GM23338 (cell line): ENCODE measurements around the gene CYP4F3. TPM values are rescaled to one million over a fixed set of nuclear protein-coding genes. Genes with fewer than 3 reads are reported as not detected.

Source experiments
- ATAC-seq: fragments of 200-7000 bp; cut with Tn5 transposase; 3 replicates; pipeline ENCODE4 v1.9.1; 2020
- DNase-seq: peaks from one replicate; pipeline ENCODE4 v3.0.0-alpha.2; 2015; ENCODE audit warnings: low spot score
- H2AFZ ChIP-seq: fragments of 200-600 bp; sonication (generic); 2 replicates; pipeline ENCODE4 v1.8.0; 2016; ENCODE audit warnings: antibody characterized with exemption, mild to moderate bottlenecking, moderate library complexity
- H3F3A ChIP-seq: fragments of 200-600 bp; sonication (generic); replicated peaks from 2 replicates; pipeline ENCODE4 v1.8.0; 2017; ENCODE audit warnings: antibody characterized with exemption, mixed run types, low read depth
- H3K27ac ChIP-seq: fragments of 200-600 bp; sonication (generic); 2 replicates; pipeline ENCODE4 v1.6.1; 2016; ENCODE audit warnings: low read depth
- H3K27me3 ChIP-seq: fragments of 200-600 bp; sonication (generic); 2 replicates; pipeline ENCODE4 v1.8.0; 2016; ENCODE audit warnings: mild to moderate bottlenecking, mixed run types, moderate library complexity; ENCODE audit not compliant: insufficient read depth
- H3K36me3 ChIP-seq: fragments of 200-600 bp; sonication (generic); 2 replicates; pipeline ENCODE4 v1.8.0; 2016; ENCODE audit warnings: mild to moderate bottlenecking; ENCODE audit not compliant: insufficient read depth
- H3K4me1 ChIP-seq: fragments of 200-600 bp; sonication (generic); 2 replicates; pipeline ENCODE4 v1.8.0; 2016; ENCODE audit warnings: mild to moderate bottlenecking, moderate library complexity; ENCODE audit not compliant: insufficient read depth
- H3K4me2 ChIP-seq: fragments of 200-600 bp; sonication (generic); 2 replicates; pipeline ENCODE4 v1.7.1; 2017; ENCODE audit warnings: mixed run types
- H3K4me3 ChIP-seq: fragments of 200-600 bp; sonication (generic); 2 replicates; pipeline ENCODE4 v1.6.1; 2016; ENCODE audit warnings: mixed run types
- H3K79me2 ChIP-seq: fragments of 200-600 bp; sonication (generic); replicated peaks from 2 replicates; pipeline ENCODE4 v1.8.0; 2017; ENCODE audit warnings: mild to moderate bottlenecking; ENCODE audit not compliant: insufficient read depth
- H3K9me2 ChIP-seq: fragments of 200-600 bp; sonication (generic); 2 replicates; pipeline ENCODE4 v1.8.0; 2017; ENCODE audit not compliant: insufficient read depth
- H4K20me1 ChIP-seq: fragments of 200-600 bp; sonication (generic); replicated peaks from 2 replicates; pipeline ENCODE4 v1.8.0; 2017; ENCODE audit warnings: mild to moderate bottlenecking; ENCODE audit not compliant: insufficient read depth
- H3K27ac Mint-ChIP-seq: 2 replicates; pipeline ENCODE4 v1.8.0; 2020; ENCODE audit warnings: inconsistent platforms, mild to moderate bottlenecking, moderate library complexity, mixed read lengths
- H3K27me3 Mint-ChIP-seq: 3 replicates; pipeline ENCODE4 v1.8.0; 2022; ENCODE audit warnings: low read depth, mild to moderate bottlenecking, moderate library complexity, mixed read lengths, inconsistent platforms; ENCODE audit not compliant: insufficient read depth, poor library complexity
- H3K36me3 Mint-ChIP-seq: 3 replicates; pipeline ENCODE4 v1.8.0; 2021; ENCODE audit warnings: low read depth, mild to moderate bottlenecking, inconsistent platforms, moderate library complexity, mixed read lengths
- H3K4me1 Mint-ChIP-seq: 3 replicates; pipeline ENCODE4 v1.8.0; 2020; ENCODE audit warnings: mild to moderate bottlenecking, inconsistent platforms, mixed read lengths
- H3K4me3 Mint-ChIP-seq: 3 replicates; pipeline ENCODE4 v1.8.0; 2021; ENCODE audit warnings: moderate library complexity, mild to moderate bottlenecking, inconsistent platforms, mixed read lengths
- H3K9me3 Mint-ChIP-seq: 3 replicates; pipeline ENCODE4 v1.8.0; 2020; ENCODE audit warnings: moderate library complexity, mild to moderate bottlenecking, inconsistent platforms, mixed read lengths
- CREB1 ChIP-seq: fragments of 250-450 bp; sonication (Bioruptor Pico); IDR thresholded peaks from 2 replicates; pipeline ENCODE4 v1.5.0; 2020; ENCODE audit warnings: low read depth, mild to moderate bottlenecking, moderate library complexity
- EZH2 ChIP-seq: fragments of 200-600 bp; sonication (generic); IDR thresholded peaks from one replicate; pipeline ENCODE4 v1.8.0; 2017; ENCODE audit warnings: antibody characterized with exemption, mild to moderate bottlenecking, low read depth; ENCODE audit not compliant: unreplicated experiment
- EZH2phosphoT487 ChIP-seq: fragments of 200-600 bp; sonication (generic); IDR thresholded peaks from one replicate; pipeline ENCODE4 v1.8.1; 2018; ENCODE audit warnings: antibody characterized with exemption; ENCODE audit not compliant: unreplicated experiment
- JUNB ChIP-seq: IDR thresholded peaks from one replicate; pipeline ENCODE4 v1.6.1; 2016; ENCODE audit warnings: antibody characterized with exemption; ENCODE audit not compliant: unreplicated experiment
- NANOG ChIP-seq: IDR thresholded peaks from 2 replicates; pipeline ENCODE4 v1.6.1; 2016; ENCODE audit warnings: antibody characterized with exemption, borderline replicate concordance
- POLR2AphosphoS5 ChIP-seq: IDR thresholded peaks from 2 replicates; pipeline ENCODE4 v1.6.1; 2016; ENCODE audit warnings: antibody characterized with exemption, low read depth
- STAT1 ChIP-seq: IDR thresholded peaks from one replicate; pipeline ENCODE4 v1.6.1; 2016; ENCODE audit warnings: antibody characterized with exemption; ENCODE audit not compliant: unreplicated experiment
- ZNF114 ChIP-seq: fragments of 250-450 bp; sonication (Bioruptor Pico); IDR thresholded peaks from 2 replicates; pipeline ENCODE4 v1.5.0; 2020; ENCODE audit warnings: mild to moderate bottlenecking, moderate library complexity
- ZNF331 ChIP-seq: fragments of 250-450 bp; sonication (Bioruptor Pico); IDR thresholded peaks from 2 replicates; pipeline ENCODE4 v1.5.0; 2020; ENCODE audit warnings: low read depth, mild to moderate bottlenecking, moderate library complexity
- polyA plus RNA-seq: library from polyadenylated mRNA; unstranded; fragments of >200 nt; fragmentation: Nextera tagmentation; extraction: Ambion mirVana; gene quantifications from 2 replicates; pipeline ENCODE4 v1.2.1, GENCODE V29; 2016
- total RNA-seq: library from RNA; depleted of rRNA; stranded (reverse); fragments of >200 nt; shearing (Covaris generic); gene quantifications from 2 replicates; pipeline ENCODE4 v1.2.3, GENCODE V29; 2014
- TF ChIP-seq, protein P1 (sequence below): fragments of 250-450 bp; sonication (Bioruptor Pico); IDR thresholded peaks from 2 replicates; pipeline ENCODE4 v1.5.0; 2020; ENCODE audit warnings: mild to moderate bottlenecking, moderate library complexity
- TF ChIP-seq, protein P2 (sequence below): IDR thresholded peaks from 2 replicates; pipeline ENCODE4 v1.6.1; 2016; ENCODE audit warnings: antibody characterized with exemption
- TF ChIP-seq, protein P3 (sequence below): IDR thresholded peaks from one replicate; pipeline ENCODE4 v1.6.1; 2018; ENCODE audit warnings: antibody characterized with exemption; ENCODE audit not compliant: unreplicated experiment
- TF ChIP-seq, protein P4 (sequence below), 2 experiments: fragments of 200-600 bp in 1 of 2; sonication (generic) in 1 of 2; conservative IDR thresholded peaks; 2 replicates each; pipeline versions ENCODE4 v1.5.1 to v1.6.1; 2016 to 2017; ENCODE audit warnings: antibody characterized with exemption in 2 of 2, low read depth in 2 of 2, mild to moderate bottlenecking in 2 of 2, moderate library complexity in 1 of 2

The CYP4F3 gene
- total and polyA plus RNA-seq, 2 experiments from 2014 or later = not detected

DNA sequence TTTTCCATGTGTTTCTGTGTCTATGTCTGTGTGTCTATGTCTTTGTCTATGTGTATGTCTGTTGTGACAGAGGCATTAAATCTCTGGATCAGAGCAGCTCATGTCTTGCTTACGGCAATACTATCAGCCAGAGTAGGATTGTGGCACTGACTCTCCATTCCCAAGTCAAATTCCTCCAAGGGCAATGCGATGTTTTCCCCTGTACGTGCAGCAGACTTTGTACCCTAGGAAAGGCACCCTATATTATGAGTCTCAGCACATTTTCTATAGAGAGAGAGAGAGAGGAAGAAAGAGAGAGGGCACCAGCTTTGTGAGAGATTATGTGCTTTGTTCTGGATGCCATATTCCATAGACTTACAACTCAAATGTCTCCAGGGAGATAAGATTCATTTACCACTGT is 11.1 kb downstream of the CYP4F3 start:
- H3K4me2 ChIP-seq = no peak overlapping the region
- H2AFZ ChIP-seq = no peak overlapping the region
- Mint-ChIP-seq H3K36me3 (peaks cover 45% of the 10 kb centered on the region), H3K9me3 (peaks cover 97% of the 10 kb centered on the region), H3K27ac (no peak overlapping the region), H3K27me3 (peaks cover 5% of the 10 kb centered on the region), H3K4me3 (no peak overlapping the region), H3K4me1 (no peaks in the 10 kb centered on the region)
- no peaks in the 10 kb centered on the region for H3K4me1 ChIP-seq
- no peak overlapping the region for H3K27ac ChIP-seq
- TF ChIP-seq NANOG (no peak), ZNF114 (CRISPR knock-in tag) (no peak), CREB1 (no peak), ZNF331 (CRISPR knock-in tag) (no peak), EZH2 (no peak), POLR2AphosphoS5 (no peak), STAT1 (no peak), EZH2phosphoT487 (no peak), JUNB (no peak)
- TF ChIP-seq, protein P1, sequence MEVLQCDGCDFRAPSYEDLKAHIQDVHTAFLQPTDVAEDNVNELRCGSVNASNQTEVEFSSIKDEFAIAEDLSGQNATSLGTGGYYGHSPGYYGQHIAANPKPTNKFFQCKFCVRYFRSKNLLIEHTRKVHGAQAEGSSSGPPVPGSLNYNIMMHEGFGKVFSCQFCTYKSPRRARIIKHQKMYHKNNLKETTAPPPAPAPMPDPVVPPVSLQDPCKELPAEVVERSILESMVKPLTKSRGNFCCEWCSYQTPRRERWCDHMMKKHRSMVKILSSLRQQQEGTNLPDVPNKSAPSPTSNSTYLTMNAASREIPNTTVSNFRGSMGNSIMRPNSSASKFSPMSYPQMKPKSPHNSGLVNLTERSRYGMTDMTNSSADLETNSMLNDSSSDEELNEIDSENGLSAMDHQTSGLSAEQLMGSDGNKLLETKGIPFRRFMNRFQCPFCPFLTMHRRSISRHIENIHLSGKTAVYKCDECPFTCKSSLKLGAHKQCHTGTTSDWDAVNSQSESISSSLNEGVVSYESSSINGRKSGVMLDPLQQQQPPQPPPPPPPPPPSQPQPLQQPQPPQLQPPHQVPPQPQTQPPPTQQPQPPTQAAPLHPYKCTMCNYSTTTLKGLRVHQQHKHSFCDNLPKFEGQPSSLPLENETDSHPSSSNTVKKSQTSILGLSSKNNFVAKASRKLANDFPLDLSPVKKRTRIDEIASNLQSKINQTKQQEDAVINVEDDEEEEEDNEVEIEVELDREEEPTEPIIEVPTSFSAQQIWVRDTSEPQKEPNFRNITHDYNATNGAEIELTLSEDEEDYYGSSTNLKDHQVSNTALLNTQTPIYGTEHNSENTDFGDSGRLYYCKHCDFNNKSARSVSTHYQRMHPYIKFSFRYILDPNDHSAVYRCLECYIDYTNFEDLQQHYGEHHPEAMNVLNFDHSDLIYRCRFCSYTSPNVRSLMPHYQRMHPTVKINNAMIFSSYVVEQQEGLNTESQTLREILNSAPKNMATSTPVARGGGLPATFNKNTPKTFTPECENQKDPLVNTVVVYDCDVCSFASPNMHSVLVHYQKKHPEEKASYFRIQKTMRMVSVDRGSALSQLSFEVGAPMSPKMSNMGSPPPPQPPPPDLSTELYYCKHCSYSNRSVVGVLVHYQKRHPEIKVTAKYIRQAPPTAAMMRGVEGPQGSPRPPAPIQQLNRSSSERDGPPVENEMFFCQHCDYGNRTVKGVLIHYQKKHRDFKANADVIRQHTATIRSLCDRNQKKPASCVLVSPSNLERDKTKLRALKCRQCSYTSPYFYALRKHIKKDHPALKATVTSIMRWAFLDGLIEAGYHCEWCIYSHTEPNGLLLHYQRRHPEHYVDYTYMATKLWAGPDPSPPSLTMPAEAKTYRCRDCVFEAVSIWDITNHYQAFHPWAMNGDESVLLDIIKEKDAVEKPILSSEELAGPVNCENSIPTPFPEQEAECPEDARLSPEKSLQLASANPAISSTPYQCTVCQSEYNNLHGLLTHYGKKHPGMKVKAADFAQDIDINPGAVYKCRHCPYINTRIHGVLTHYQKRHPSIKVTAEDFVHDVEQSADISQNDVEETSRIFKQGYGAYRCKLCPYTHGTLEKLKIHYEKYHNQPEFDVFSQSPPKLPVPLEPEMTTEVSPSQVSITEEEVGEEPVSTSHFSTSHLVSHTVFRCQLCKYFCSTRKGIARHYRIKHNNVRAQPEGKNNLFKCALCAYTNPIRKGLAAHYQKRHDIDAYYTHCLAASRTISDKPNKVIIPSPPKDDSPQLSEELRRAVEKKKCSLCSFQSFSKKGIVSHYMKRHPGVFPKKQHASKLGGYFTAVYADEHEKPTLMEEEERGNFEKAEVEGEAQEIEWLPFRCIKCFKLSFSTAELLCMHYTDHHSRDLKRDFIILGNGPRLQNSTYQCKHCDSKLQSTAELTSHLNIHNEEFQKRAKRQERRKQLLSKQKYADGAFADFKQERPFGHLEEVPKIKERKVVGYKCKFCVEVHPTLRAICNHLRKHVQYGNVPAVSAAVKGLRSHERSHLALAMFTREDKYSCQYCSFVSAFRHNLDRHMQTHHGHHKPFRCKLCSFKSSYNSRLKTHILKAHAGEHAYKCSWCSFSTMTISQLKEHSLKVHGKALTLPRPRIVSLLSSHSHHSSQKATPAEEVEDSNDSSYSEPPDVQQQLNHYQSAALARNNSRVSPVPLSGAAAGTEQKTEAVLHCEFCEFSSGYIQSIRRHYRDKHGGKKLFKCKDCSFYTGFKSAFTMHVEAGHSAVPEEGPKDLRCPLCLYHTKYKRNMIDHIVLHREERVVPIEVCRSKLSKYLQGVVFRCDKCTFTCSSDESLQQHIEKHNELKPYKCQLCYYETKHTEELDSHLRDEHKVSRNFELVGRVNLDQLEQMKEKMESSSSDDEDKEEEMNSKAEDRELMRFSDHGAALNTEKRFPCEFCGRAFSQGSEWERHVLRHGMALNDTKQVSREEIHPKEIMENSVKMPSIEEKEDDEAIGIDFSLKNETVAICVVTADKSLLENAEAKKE (CRISPR knock-in tag) = no peak
- TF ChIP-seq, protein P2, sequence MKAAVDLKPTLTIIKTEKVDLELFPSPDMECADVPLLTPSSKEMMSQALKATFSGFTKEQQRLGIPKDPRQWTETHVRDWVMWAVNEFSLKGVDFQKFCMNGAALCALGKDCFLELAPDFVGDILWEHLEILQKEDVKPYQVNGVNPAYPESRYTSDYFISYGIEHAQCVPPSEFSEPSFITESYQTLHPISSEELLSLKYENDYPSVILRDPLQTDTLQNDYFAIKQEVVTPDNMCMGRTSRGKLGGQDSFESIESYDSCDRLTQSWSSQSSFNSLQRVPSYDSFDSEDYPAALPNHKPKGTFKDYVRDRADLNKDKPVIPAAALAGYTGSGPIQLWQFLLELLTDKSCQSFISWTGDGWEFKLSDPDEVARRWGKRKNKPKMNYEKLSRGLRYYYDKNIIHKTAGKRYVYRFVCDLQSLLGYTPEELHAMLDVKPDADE = no peak
- TF ChIP-seq, protein P3, sequence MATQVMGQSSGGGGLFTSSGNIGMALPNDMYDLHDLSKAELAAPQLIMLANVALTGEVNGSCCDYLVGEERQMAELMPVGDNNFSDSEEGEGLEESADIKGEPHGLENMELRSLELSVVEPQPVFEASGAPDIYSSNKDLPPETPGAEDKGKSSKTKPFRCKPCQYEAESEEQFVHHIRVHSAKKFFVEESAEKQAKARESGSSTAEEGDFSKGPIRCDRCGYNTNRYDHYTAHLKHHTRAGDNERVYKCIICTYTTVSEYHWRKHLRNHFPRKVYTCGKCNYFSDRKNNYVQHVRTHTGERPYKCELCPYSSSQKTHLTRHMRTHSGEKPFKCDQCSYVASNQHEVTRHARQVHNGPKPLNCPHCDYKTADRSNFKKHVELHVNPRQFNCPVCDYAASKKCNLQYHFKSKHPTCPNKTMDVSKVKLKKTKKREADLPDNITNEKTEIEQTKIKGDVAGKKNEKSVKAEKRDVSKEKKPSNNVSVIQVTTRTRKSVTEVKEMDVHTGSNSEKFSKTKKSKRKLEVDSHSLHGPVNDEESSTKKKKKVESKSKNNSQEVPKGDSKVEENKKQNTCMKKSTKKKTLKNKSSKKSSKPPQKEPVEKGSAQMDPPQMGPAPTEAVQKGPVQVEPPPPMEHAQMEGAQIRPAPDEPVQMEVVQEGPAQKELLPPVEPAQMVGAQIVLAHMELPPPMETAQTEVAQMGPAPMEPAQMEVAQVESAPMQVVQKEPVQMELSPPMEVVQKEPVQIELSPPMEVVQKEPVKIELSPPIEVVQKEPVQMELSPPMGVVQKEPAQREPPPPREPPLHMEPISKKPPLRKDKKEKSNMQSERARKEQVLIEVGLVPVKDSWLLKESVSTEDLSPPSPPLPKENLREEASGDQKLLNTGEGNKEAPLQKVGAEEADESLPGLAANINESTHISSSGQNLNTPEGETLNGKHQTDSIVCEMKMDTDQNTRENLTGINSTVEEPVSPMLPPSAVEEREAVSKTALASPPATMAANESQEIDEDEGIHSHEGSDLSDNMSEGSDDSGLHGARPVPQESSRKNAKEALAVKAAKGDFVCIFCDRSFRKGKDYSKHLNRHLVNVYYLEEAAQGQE = no peak
- TF ChIP-seq, protein P4, sequence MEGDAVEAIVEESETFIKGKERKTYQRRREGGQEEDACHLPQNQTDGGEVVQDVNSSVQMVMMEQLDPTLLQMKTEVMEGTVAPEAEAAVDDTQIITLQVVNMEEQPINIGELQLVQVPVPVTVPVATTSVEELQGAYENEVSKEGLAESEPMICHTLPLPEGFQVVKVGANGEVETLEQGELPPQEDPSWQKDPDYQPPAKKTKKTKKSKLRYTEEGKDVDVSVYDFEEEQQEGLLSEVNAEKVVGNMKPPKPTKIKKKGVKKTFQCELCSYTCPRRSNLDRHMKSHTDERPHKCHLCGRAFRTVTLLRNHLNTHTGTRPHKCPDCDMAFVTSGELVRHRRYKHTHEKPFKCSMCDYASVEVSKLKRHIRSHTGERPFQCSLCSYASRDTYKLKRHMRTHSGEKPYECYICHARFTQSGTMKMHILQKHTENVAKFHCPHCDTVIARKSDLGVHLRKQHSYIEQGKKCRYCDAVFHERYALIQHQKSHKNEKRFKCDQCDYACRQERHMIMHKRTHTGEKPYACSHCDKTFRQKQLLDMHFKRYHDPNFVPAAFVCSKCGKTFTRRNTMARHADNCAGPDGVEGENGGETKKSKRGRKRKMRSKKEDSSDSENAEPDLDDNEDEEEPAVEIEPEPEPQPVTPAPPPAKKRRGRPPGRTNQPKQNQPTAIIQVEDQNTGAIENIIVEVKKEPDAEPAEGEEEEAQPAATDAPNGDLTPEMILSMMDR (conservative IDR thresholded peaks at IDR 0.05; ENCODE audit: low read depth in 2 of 2) = no peak
- H3F3A ChIP-seq = no peaks in the 10 kb centered on the region
- no peaks in the 10 kb centered on the region for H3K9me2 ChIP-seq
- no peaks in the 10 kb centered on the region for H3K27me3 ChIP-seq
- no peaks in the 10 kb centered on the region for H4K20me1 ChIP-seq
- H3K4me3 ChIP-seq = no peak overlapping the region
- no peak for DNase-seq
- H3K36me3 ChIP-seq = no peaks in the 10 kb centered on the region
- H3K79me2 ChIP-seq = no peaks in the 10 kb centered on the region
- no peak for ATAC-seq
